PC-3 (cell line): ENCODE measurements around the gene WAC. TPM values are rescaled to one million over a fixed set of nuclear protein-coding genes. Genes with fewer than 3 reads are reported as not detected.

Experiments
- ATAC-seq: fragments of 200-7000 bp; cut with Tn5 transposase; 2 replicates; pipeline ENCODE4 v1.9.1; 2020; ENCODE audit warnings: mild to moderate bottlenecking, moderate library complexity
- BruUV-seq: library from RNA; stranded (reverse); fragments of 400-500 nt; replicated peaks from 2 replicates; lab custom pipeline; 2021; lab: Mats Ljungman, UMichigan
- CTCF ChIA-PET: fragments of 300-600 bp; sonication (Branson Sonifier 250); formaldehyde crosslinking; loops from one replicate; lab custom pipeline; 2022; ENCODE audit warnings: antibody characterized with exemption; lab: Charles Lee
- POLR2A ChIA-PET: fragments of 300-600 bp; sonication (Branson Sonifier 250); formaldehyde crosslinking; loops from one replicate; lab custom pipeline; 2022; ENCODE audit warnings: antibody characterized with exemption; ENCODE audit not compliant: unreplicated experiment; lab: Charles Lee
- DNase-seq: peaks from one replicate; pipeline ENCODE4 v3.0.0-alpha.2; 2015
- H2AFZ ChIP-seq: fragments of 300-600 bp; sonication (generic); 2 replicates; pipeline ENCODE4 v1.6.0; 2016; ENCODE audit warnings: antibody characterized with exemption, low read length
- H3F3A ChIP-seq: fragments of 300-600 bp; sonication (generic); one replicate; pipeline ENCODE4 v1.6.0; 2017; ENCODE audit warnings: antibody characterized with exemption, low read length, control low read depth, mild to moderate bottlenecking; ENCODE audit not compliant: unreplicated experiment
- H3K27ac ChIP-seq: fragments of 300-600 bp; sonication (generic); 2 replicates; pipeline ENCODE4 v1.5.1; 2016; ENCODE audit warnings: mild to moderate bottlenecking, low read length
- H3K27me3 ChIP-seq: fragments of 300-600 bp; sonication (generic); 2 replicates; pipeline ENCODE4 v1.6.1; 2016; ENCODE audit warnings: low read length, mixed read lengths
- H3K36me3 ChIP-seq: fragments of 300-600 bp; sonication (generic); 2 replicates; pipeline ENCODE4 v1.6.1; 2016; ENCODE audit warnings: low read depth, mixed run types, low read length, mixed read lengths
- H3K4me1 ChIP-seq: fragments of 300-600 bp; sonication (generic); 2 replicates; pipeline ENCODE4 v1.5.1; 2016; ENCODE audit warnings: low read length; ENCODE audit not compliant: insufficient read depth
- H3K4me2 ChIP-seq: fragments of 300-600 bp; sonication (generic); 2 replicates; pipeline ENCODE4 v1.6.0; 2016; ENCODE audit warnings: low read length
- H3K4me3 ChIP-seq: fragments of 300-600 bp; sonication (generic); 2 replicates; pipeline ENCODE4 v1.5.1; 2016; ENCODE audit warnings: mild to moderate bottlenecking, low read length, mixed read lengths
- H3K79me2 ChIP-seq: fragments of 300-600 bp; sonication (generic); 2 replicates; pipeline ENCODE4 v1.6.1; 2017; ENCODE audit warnings: low read length, mixed read lengths
- H3K9ac ChIP-seq: fragments of 300-600 bp; sonication (generic); 2 replicates; pipeline ENCODE4 v1.6.0; 2016; ENCODE audit warnings: mild to moderate bottlenecking, low read length
- H3K9me2 ChIP-seq: fragments of 300-600 bp; sonication (generic); replicated peaks from 2 replicates; pipeline ENCODE4 v1.6.1; 2016; ENCODE audit warnings: mixed run types, low read length, mixed read lengths
- H3K9me3 ChIP-seq: fragments of 300-600 bp; sonication (generic); 2 replicates; pipeline ENCODE4 v1.6.1; 2016; ENCODE audit warnings: low read length, mixed read lengths
- H4K20me1 ChIP-seq: fragments of 300-600 bp; sonication (generic); 2 replicates; pipeline ENCODE4 v1.6.1; 2016; ENCODE audit warnings: low read length, mixed read lengths
- CTCF ChIP-seq: fragments of 300-600 bp; sonication (generic); conservative IDR thresholded peaks from 2 replicates; pipeline ENCODE4 v1.5.1; 2017; ENCODE audit warnings: antibody characterized with exemption, low read depth, mild to moderate bottlenecking, low read length
- EZH2 ChIP-seq: fragments of 300-600 bp; sonication (generic); IDR thresholded peaks from one replicate; pipeline ENCODE4 v1.6.1; 2017; ENCODE audit warnings: antibody characterized with exemption, mild to moderate bottlenecking, low read length; ENCODE audit not compliant: unreplicated experiment
- EZH2phosphoT487 ChIP-seq: fragments of 300-600 bp; sonication (generic); IDR thresholded peaks from 2 replicates; pipeline ENCODE4 v1.6.1; 2018; ENCODE audit warnings: mild to moderate bottlenecking, antibody characterized with exemption, low read length, borderline replicate concordance
- intact Hi-C: fragments of 100-400 bp; cut with micrococcal nuclease; formaldehyde crosslinking; loops from 2 replicates; pipeline ENCODE4 v1.9.0; 2023
- total RNA-seq: library from RNA; depleted of rRNA; stranded (reverse); fragments of >200 nt; gene quantifications from 2 replicates; pipeline ENCODE4 v1.2.3, GENCODE V29; 2014

The WAC gene
- total RNA-seq, 1 experiment from 2014 or later = 49.2 TPM

- no peak overlapping the region for H3K4me3 ChIP-seq
Measured at GRCh38 chr10:28540145-28540544, 7.2 kb downstream of the WAC start.

GRCh38 chr10:28541717-28542365, 8.9 kb downstream of the WAC start:
- Histone ChIP-seq H3K79me2 (peaks cover 90% of the 10 kb centered on the region), H3K4me2 (no peak overlapping the region), H3K9me3 (no peaks in the 10 kb centered on the region), H3K4me1 (no peaks in the 10 kb centered on the region), H3K9me2 (no peaks in the 10 kb centered on the region), H3F3A (no peaks in the 10 kb centered on the region), H3K27me3 (no peaks in the 10 kb centered on the region), H3K4me3 (no peak overlapping the region), H3K27ac (no peak overlapping the region), H3K36me3 (peaks cover 54% of the 10 kb centered on the region), H3K9ac (no peak overlapping the region), H2AFZ (no peak overlapping the region), H4K20me1 (peaks cover 13% of the 10 kb centered on the region)
- ATAC-seq (no peak), DNase-seq (no peak)
- ChIA-PET POLR2A (no interaction called here), CTCF (no interaction called here)
- intact Hi-C loops = no loop called here
- BruUV-seq = no TSS peak
- no peak for TF ChIP-seq EZH2phosphoT487
- peak; percentile 23; the same call in 1 of the 2 replicates for TF ChIP-seq CTCF

More at GRCh38 chr10:28540145-28540544, 7.2 kb downstream of the WAC start:
- Histone ChIP-seq H3K9me2 (no peaks in the 10 kb centered on the region), H3K9me3 (no peaks in the 10 kb centered on the region), H3K36me3 (peaks cover 62% of the 10 kb centered on the region), H3K27me3 (no peaks in the 10 kb centered on the region), H4K20me1 (peaks cover 13% of the 10 kb centered on the region), H2AFZ (no peak overlapping the region), H3K27ac (no peak overlapping the region), H3K4me1 (peaks cover 4% of the 10 kb centered on the region; the same call in 1 of the 2 replicates), H3K4me2 (no peak overlapping the region), H3K79me2 (peaks cover 90% of the 10 kb centered on the region), H3F3A (no peaks in the 10 kb centered on the region), H3K9ac (no peak overlapping the region)
- ChIA-PET CTCF (no interaction called here), POLR2A (no interaction called here)
- ATAC-seq (no peak), DNase-seq (no peak)
- intact Hi-C loops = no loop called here
- BruUV-seq = no TSS peak
- TF ChIP-seq EZH2 (no peak), CTCF (no peak), EZH2phosphoT487 (no peak)

- Histone ChIP-seq H3K27ac (no peak overlapping the region), H2AFZ (no peak overlapping the region), H3K79me2 (peaks cover 86% of the 10 kb centered on the region), H3K36me3 (peaks cover 46% of the 10 kb centered on the region), H3K4me1 (no peaks in the 10 kb centered on the region), H3K4me2 (no peak overlapping the region), H3K4me3 (no peak overlapping the region), H3K9ac (no peak overlapping the region), H4K20me1 (peaks cover 9% of the 10 kb centered on the region), H3K27me3 (no peaks in the 10 kb centered on the region), H3F3A (no peaks in the 10 kb centered on the region), H3K9me3 (no peaks in the 10 kb centered on the region), H3K9me2 (no peaks in the 10 kb centered on the region)
- DNase-seq = no peak
- intact Hi-C loops = no loop called here
- ChIA-PET POLR2A (no interaction called here), CTCF (interaction anchor here (0.7 kb wide), 1 partner anchor 18 kb away, joined by 3 read pairs; no protein-coding TSS in a partner anchor)
- TF ChIP-seq EZH2 = no peak
- no peak for TF ChIP-seq EZH2phosphoT487
- no peak for TF ChIP-seq CTCF
- ATAC-seq = no peak
- no TSS peak for BruUV-seq
Measured at GRCh38 chr10:28542728-28543127, 9.8 kb downstream of the WAC start.
